GM18505 (cell line): Measurements from ENCODE around the gene PYM1.
"Not testable (repeated sequence)": the region's sequence is repeated elsewhere in the genome, so short reads cannot be mapped to it uniquely, and the experiment has no call there.

Experiments
- ATAC-seq: cut with Tn5 transposase; IDR thresholded peaks from one replicate; pipeline ENCODE4 v1.9.1; 2021; ENCODE audit not compliant: unreplicated experiment
- POLR2A ChIP-seq: IDR thresholded peaks from 4 replicates; pipeline ENCODE4 v1.6.1; 2011; ENCODE audit warnings: borderline replicate concordance; ENCODE audit not compliant: insufficient read depth, insufficient read length; ENCODE audit errors: extremely low read depth

PYM1 gene

GRCh38 chr12:55915482-55915859 lies 12.2 kb downstream of the PYM1 start:
- no peak for TF ChIP-seq POLR2A
- ATAC-seq, result no peak

GRCh38 chr12:55912908-55913307 lies 14.8 kb downstream of the PYM1 start:
- no peak for ATAC-seq
- TF ChIP-seq POLR2A, result no peak

GRCh38 chr12:55909513-55909884 lies 18.2 kb downstream of the PYM1 start:
- TF ChIP-seq POLR2A, result no peak

GRCh38 chr12:55908726-55909512 lies 18.8 kb downstream of the PYM1 start:
- no peak for ATAC-seq
- TF ChIP-seq POLR2A, result no peak

More at GRCh38 chr12:55909513-55909884, 18.2 kb downstream of the PYM1 start:
- ATAC-seq, result no peak

- no peak for ATAC-seq
- no peak for TF ChIP-seq POLR2A
Measured at GRCh38 chr12:55906056-55906455, 21.6 kb downstream of the PYM1 start.

- TF ChIP-seq POLR2A, result no peak
- ATAC-seq, result no peak
Measured at GRCh38 chr12:55901881-55902490, 25.7 kb downstream of the PYM1 start.

- no peak for TF ChIP-seq POLR2A
- ATAC-seq, result no peak
Measured at GRCh38 chr12:55899082-55899481, 28.6 kb downstream of the PYM1 start.

GRCh38 chr12:55893723-55894122 lies 34.0 kb downstream of the PYM1 start:
- TF ChIP-seq POLR2A, result no peak
- no peak for ATAC-seq

- ATAC-seq, result no peak
- no peak for TF ChIP-seq POLR2A
Measured at GRCh38 chr12:55891310-55891709, 36.4 kb downstream of the PYM1 start.

- no peak for ATAC-seq
- no peak for TF ChIP-seq POLR2A
Measured at GRCh38 chr12:55885113-55885512, 42.6 kb downstream of the PYM1 start.

GRCh38 chr12:55877824-55878223 lies 49.9 kb downstream of the PYM1 start:
- no peak for TF ChIP-seq POLR2A
- no peak for ATAC-seq

GRCh38 chr12:55875704-55876467 lies 51.8 kb downstream of the PYM1 start:
- no peak for ATAC-seq
- no peak for TF ChIP-seq POLR2A

- ATAC-seq, result no peak
- TF ChIP-seq POLR2A, result no peak
Measured at GRCh38 chr12:55874443-55874842, 53.3 kb downstream of the PYM1 start.

GRCh38 chr12:55866454-55867004 lies 61.2 kb downstream of the PYM1 start:
- ATAC-seq, result not testable (repeated sequence)
